GM06990 (cell line): ENCODE measurements around the gene SCN4B.
A peak's percentile ranks its signal among the peaks of the same experiment; 100 is the strongest.
"Not testable (repeated sequence)": the region's sequence is repeated elsewhere in the genome, so short reads cannot be mapped to it uniquely, and the experiment has no call there.

ENCODE experiments used
- DNase-seq: peaks from one replicate; pipeline ENCODE4 v3.0.0-alpha.2; 2011; ENCODE audit not compliant: insufficient read length; ENCODE audit errors: extremely low read depth
- H3K27me3 ChIP-seq: replicated peaks from 2 replicates; pipeline ENCODE4 v1.6.0; 2011; ENCODE audit warnings: low read length; ENCODE audit not compliant: control insufficient read depth, insufficient read depth
- H3K36me3 ChIP-seq: 2 replicates; pipeline ENCODE4 v1.5.1; 2011; ENCODE audit warnings: low read length; ENCODE audit not compliant: control insufficient read depth, insufficient read depth
- H3K4me3 ChIP-seq: replicated peaks from 2 replicates; pipeline ENCODE4 v1.5.1; 2011; ENCODE audit warnings: low read depth, mild to moderate bottlenecking, control low read depth, low read length
- TF ChIP-seq, protein P1 (sequence below): IDR thresholded peaks from 2 replicates; pipeline ENCODE4 v1.5.1; 2011; ENCODE audit warnings: low read length, control low read depth, mild to moderate bottlenecking, inconsistent platforms; ENCODE audit not compliant: insufficient read depth, poor library complexity, severe bottlenecking

SCN4B gene

DNA sequence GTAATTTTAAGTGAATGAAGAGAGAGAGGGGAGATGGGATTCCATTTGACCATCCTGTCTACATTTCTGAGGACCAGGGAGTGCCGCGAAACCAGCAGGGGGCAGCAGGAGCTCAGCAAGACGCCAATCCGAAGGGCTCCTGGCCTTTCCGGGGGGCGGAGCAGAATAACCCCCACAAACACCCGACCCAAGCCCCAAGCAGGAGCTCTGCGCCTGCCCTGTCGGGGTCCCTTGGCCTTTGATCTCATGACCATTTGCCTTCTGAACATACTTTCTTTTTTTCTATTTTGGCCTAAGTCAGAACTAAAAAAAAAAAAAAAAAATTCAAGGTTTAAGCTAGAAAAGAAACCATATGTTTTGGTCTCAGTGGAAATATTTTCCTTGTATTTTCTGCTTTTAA lies 45.7 kb upstream of the SCN4B start:
- peak; percentile 59 for DNase-seq
- TF ChIP-seq, protein P1, sequence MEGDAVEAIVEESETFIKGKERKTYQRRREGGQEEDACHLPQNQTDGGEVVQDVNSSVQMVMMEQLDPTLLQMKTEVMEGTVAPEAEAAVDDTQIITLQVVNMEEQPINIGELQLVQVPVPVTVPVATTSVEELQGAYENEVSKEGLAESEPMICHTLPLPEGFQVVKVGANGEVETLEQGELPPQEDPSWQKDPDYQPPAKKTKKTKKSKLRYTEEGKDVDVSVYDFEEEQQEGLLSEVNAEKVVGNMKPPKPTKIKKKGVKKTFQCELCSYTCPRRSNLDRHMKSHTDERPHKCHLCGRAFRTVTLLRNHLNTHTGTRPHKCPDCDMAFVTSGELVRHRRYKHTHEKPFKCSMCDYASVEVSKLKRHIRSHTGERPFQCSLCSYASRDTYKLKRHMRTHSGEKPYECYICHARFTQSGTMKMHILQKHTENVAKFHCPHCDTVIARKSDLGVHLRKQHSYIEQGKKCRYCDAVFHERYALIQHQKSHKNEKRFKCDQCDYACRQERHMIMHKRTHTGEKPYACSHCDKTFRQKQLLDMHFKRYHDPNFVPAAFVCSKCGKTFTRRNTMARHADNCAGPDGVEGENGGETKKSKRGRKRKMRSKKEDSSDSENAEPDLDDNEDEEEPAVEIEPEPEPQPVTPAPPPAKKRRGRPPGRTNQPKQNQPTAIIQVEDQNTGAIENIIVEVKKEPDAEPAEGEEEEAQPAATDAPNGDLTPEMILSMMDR: peak; percentile 95

DNA sequence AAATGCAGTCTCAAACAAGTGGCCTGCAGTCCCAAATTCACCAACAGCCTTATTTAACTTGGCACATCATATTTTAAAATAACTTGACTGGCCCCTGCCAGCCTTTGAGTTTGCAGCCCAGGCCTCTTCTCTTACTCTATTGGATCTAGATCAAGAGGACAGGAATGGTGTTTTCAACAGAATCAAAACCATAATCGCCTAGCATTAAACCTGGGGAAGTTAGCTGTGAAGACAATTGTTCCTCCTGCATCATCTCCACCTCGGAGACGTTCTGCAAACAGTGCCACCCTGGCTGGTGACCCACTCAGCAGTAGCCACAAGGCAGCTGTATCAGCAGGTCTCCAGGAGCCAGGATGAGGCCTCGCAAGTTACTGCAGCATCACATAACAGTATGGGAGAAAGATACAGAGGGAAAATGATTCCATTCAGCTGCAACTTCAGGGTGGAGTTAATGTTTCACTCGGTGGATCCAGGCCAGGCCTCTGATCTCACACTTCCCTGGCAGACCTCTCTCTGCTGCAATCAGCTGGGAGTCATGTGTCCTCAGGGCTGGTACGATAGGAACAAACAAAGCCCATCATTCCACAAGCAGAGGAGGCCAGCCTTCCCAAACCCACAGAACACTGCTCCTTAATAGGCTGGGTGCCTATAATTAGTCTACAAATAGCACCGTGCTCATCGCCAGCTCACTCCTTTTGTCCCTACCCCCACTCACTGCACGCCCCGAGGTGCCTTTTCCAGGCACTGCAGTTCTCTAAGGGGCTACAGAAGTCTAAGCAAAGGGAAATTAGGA lies 42.4 kb upstream of the SCN4B start:
- Histone ChIP-seq H3K27me3 (no peaks in the 10 kb centered on the region; the same call in none of the 2 replicates), H3K4me3 (no peak overlapping the region), H3K36me3 (no peaks in the 10 kb centered on the region)
- DNase-seq: no peak
- TF ChIP-seq, protein P1: no peak

More for the DNA sequence above, 45.7 kb upstream of the SCN4B start:
- Histone ChIP-seq H3K36me3 (no peaks in the 10 kb centered on the region), H3K27me3 (peaks cover 2% of the 10 kb centered on the region), H3K4me3 (no peak overlapping the region)

DNA sequence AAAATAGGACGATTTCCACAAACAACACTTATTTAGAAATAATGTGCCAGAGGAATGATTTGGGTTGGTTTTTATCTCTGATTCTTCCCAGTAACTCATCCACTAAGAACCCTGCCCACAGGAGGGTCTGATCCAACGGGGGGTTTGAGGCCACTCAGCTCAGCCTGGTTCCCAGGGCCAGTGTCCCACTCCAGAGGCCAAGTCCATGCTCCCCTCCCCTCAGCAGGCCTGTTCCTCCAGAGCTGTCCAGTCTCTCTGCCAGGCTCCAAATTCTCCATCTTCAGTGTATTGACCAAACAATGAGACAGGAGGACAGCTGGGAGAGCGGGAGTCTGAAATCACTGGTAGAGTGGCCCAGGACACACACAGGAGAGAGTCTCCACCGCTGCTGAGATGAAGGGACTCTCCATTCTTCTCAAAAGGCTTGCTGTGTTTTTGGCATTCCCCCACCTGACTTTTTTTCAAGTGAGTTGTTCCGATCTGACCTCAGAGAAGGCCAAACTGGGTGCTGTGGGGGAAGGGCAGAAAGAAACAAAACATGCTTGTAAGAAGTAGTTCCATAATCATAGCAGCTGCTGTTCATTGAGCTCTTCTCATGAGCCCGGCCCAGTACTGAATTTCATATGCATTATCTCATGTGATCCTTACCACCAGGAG lies 41.4 kb upstream of the SCN4B start:
- Histone ChIP-seq H3K27me3 (no peaks in the 10 kb centered on the region; the same call in none of the 2 replicates), H3K36me3 (no peaks in the 10 kb centered on the region), H3K4me3 (no peak overlapping the region)
- TF ChIP-seq, protein P1: no peak
- DNase-seq: no peak

DNA sequence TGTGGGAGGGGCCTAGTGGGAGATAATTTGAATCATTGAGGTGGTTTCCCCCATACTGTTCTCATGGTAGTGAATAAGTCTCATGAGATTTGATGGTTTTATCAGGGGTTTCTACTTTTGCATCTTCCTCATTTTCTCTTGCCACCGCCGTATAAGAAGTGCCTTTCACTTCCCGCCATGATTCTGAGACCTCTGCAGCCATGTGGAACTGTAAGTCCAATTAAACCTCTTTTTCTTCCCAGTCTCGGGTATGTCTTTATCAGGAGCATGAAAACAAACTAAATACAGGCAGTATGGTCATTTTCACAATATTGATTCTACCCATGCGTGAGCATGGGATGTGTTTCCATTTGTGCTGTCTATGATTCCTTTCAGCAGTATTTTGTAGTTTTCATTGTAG lies 40.2 kb upstream of the SCN4B start:
- not testable (repeated sequence) for H3K36me3 ChIP-seq, H3K27me3 ChIP-seq, DNase-seq, H3K4me3 ChIP-seq

DNA sequence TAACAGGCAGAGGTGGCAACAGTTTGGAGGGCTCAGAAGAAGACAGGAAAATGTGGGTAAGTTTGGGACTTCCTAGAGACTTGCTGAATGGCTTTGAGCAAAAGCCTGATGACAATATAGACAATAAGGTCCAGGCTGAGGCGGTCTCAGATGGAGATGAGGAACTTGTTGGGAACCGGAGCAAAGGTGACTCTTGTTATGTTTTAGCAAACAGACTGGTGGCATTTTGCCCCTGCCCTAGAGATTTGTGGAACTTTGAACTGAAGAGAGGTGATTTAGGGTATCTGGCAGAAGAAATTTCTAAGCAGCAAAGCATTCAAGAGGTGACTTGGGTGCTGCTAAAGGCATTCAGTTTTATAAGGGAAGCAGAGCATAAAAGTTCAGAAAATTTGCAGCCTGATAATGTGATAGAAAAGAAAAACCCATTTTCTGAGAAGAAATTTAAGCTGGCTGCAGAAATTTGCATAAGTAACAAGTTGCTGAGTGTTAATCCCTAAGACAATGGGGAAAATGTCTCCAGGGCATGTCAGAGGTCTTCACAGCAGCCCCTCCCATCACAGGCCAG lies 38.4 kb upstream of the SCN4B start:
- H3K36me3 ChIP-seq, H3K27me3 ChIP-seq, H3K4me3 ChIP-seq, DNase-seq: not testable (repeated sequence)

DNA sequence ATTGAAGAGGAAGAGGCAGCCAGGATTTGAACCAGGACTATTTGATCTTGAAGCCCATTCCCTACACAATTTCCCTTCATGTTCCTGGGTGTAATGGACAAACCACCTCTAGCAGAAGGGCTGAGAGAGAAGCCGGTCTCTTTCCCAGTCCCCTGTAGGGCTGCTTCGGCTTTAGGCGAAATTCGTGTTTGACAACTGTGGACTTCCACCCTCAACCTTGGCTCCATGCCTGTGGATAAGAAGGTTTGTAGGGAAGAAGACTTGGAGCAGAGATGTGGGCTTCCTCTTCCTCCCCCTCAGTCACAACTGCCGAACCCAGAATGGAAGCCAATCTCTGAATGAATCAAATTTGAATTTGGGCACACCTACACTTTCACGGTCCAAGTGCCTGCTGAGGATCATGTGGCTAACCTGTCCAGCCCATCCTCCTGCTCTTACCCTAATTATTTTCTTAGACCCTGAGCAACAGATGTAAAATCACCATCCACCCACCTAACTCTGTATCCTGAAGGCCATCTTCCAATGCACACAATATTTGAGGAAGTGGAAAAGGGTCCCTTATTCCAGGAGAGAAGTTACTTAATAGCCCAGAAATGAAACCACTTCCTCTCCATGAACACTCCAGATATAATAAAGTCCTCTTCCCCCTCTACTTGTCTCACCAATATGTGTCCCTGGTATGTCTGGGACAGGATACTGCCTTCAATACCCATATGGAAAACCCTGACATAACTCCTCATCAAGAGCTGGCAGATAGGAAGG lies 33.9 kb upstream of the SCN4B start:
- Histone ChIP-seq H3K36me3 (no peaks in the 10 kb centered on the region), H3K27me3 (no peaks in the 10 kb centered on the region; the same call in 1 of the 2 replicates), H3K4me3 (no peak overlapping the region)
- DNase-seq: no peak
- TF ChIP-seq, protein P1: no peak
